GM21737 (cell line): ENCODE measurements around the gene SC5D.

Experiments used
- ATAC-seq: cut with Tn5 transposase; IDR thresholded peaks from one replicate; pipeline ENCODE4 v1.9.1; 2021; ENCODE audit warnings: mild to moderate bottlenecking, moderate library complexity; ENCODE audit not compliant: unreplicated experiment

SC5D gene

GRCh38 chr11:121352251-121352891 is 59.8 kb downstream of the SC5D start:
- no peak for ATAC-seq

GRCh38 chr11:121354192-121354591 is 61.6 kb downstream of the SC5D start:
- ATAC-seq, result no peak

- no peak for ATAC-seq
Measured at GRCh38 chr11:121356357-121356756, 63.8 kb downstream of the SC5D start.
